Kidney glomerular epithelial cell (primary cell): ENCODE results near the gene ERBB4.
"Not testable (repeated sequence)": the region's sequence is repeated elsewhere in the genome, so short reads cannot be mapped to it uniquely, and the experiment has no call there.

Experiments used
- DNase-seq: peaks from one replicate; lab custom pipeline; 2025; lab: John Stamatoyannopoulos, UW

The ERBB4 gene

GRCh38 chr2:212299943-212300342 is 238.7 kb downstream of the ERBB4 start:
- no peak for DNase-seq

GRCh38 chr2:212299333-212299732 is 239.3 kb downstream of the ERBB4 start:
- no peak for DNase-seq

GRCh38 chr2:212295571-212295970 is 243.0 kb downstream of the ERBB4 start:
- no peak for DNase-seq

GRCh38 chr2:212294816-212295215 is 243.8 kb downstream of the ERBB4 start:
- DNase-seq: no peak

GRCh38 chr2:212289301-212289700 is 249.3 kb downstream of the ERBB4 start:
- no peak for DNase-seq

- DNase-seq: no peak
These were observed 250.3 kb downstream of the ERBB4 start for GRCh38 chr2:212288308-212288707.

GRCh38 chr2:212284166-212284565 is 254.4 kb downstream of the ERBB4 start:
- no peak for DNase-seq

GRCh38 chr2:212282671-212283261 is 255.8 kb downstream of the ERBB4 start:
- no peak for DNase-seq

GRCh38 chr2:212276813-212277212 is 261.8 kb downstream of the ERBB4 start:
- no peak for DNase-seq

GRCh38 chr2:212274215-212274614 is 264.4 kb downstream of the ERBB4 start:
- no peak for DNase-seq

GRCh38 chr2:212271583-212271982 is 267.0 kb downstream of the ERBB4 start:
- no peak for DNase-seq

GRCh38 chr2:212269005-212269404 is 269.6 kb downstream of the ERBB4 start:
- no peak for DNase-seq

- DNase-seq: no peak
These were observed 272.3 kb downstream of the ERBB4 start for GRCh38 chr2:212266297-212266696.

GRCh38 chr2:212265777-212266176 is 272.8 kb downstream of the ERBB4 start:
- no peak for DNase-seq

- DNase-seq: no peak
These were observed 274.4 kb downstream of the ERBB4 start for GRCh38 chr2:212264187-212264586.

- no peak for DNase-seq
These were observed 279.4 kb downstream of the ERBB4 start for GRCh38 chr2:212259226-212259625.

- DNase-seq: no peak
These were observed 284.3 kb downstream of the ERBB4 start for GRCh38 chr2:212254339-212254738.

GRCh38 chr2:212249451-212249850 is 289.2 kb downstream of the ERBB4 start:
- no peak for DNase-seq

- DNase-seq: no peak
These were observed 292.7 kb downstream of the ERBB4 start for GRCh38 chr2:212245880-212246279.

GRCh38 chr2:212242724-212243123 is 295.9 kb downstream of the ERBB4 start:
- no peak for DNase-seq

- not testable (repeated sequence) for DNase-seq
These were observed 300.4 kb downstream of the ERBB4 start for GRCh38 chr2:212238152-212238551.

- no peak for DNase-seq
These were observed 301.1 kb downstream of the ERBB4 start for GRCh38 chr2:212237350-212238095.

GRCh38 chr2:212228743-212229171 is 309.8 kb downstream of the ERBB4 start:
- no peak for DNase-seq

- DNase-seq: peak; percentile 27
These were observed 310.8 kb downstream of the ERBB4 start for GRCh38 chr2:212227755-212228154.
